Lower lobe of right lung (tissue), 2 donors: Measurements from ENCODE around the gene DNAI7. TPM values are rescaled to one million over a fixed set of nuclear protein-coding genes. Genes with fewer than 3 reads are reported as not detected.
A peak's percentile ranks its signal among the peaks of the same experiment; 100 is the strongest.

ENCODE experiments used
- ATAC-seq, 2 donors: fragments of 200-7000 bp; cut with Tn5 transposase; one replicate each; pipeline ENCODE4 v1.9.1; 2020 to 2022; ENCODE audit warnings: mild to moderate bottlenecking in 2 of 2, moderate library complexity in 2 of 2
- DNase-seq: peaks from one replicate; pipeline ENCODE4 v3.0.0-alpha.2; 2020
- H3K27ac ChIP-seq: fragments of 200-600 bp; one replicate; pipeline ENCODE4 v1.8.0; 2022
- H3K27me3 ChIP-seq: fragments of 200-600 bp; one replicate; pipeline ENCODE4 v1.8.0; 2022; ENCODE audit warnings: low read depth
- H3K36me3 ChIP-seq: fragments of 200-600 bp; one replicate; pipeline ENCODE4 v1.8.0; 2022; ENCODE audit warnings: mild to moderate bottlenecking
- H3K4me1 ChIP-seq: fragments of 200-600 bp; one replicate; pipeline ENCODE4 v1.8.0; 2022
- H3K4me3 ChIP-seq: fragments of 200-600 bp; one replicate; pipeline ENCODE4 v1.8.0; 2022; ENCODE audit warnings: mild to moderate bottlenecking
- H3K9me3 ChIP-seq: fragments of 200-600 bp; one replicate; pipeline ENCODE4 v1.8.0; 2022
- CTCF ChIP-seq: fragments of 200-600 bp; IDR thresholded peaks from one replicate; pipeline ENCODE4 v1.8.0; 2022; ENCODE audit warnings: antibody characterized with exemption, mild to moderate bottlenecking
- intact Hi-C: fragments of 100-400 bp; cut with DNase I; formaldehyde crosslinking; loops from one replicate; pipeline ENCODE4 v1.11.0; 2022
- total RNA-seq: library from RNA; stranded (reverse); fragmentation: NEBNext Ultra II Directional; extraction: Animal tissue kit (Norgen Biotek cat#: 25700); gene quantifications from one replicate; pipeline ENCODE4 v1.2.1, GENCODE V29; 2021
- donor health status: DM: no; HTN: yes; CAD: no; lungs with severe emphysema.

DNAI7 gene
- total RNA-seq, 1 donor from 2014 or later = 6.7 TPM

- Histone ChIP-seq H3K27ac (no peak overlapping the region), H3K4me1 (peaks cover 4% of the 10 kb centered on the region), H3K9me3 (no peaks in the 10 kb centered on the region), H3K36me3 (peaks cover 13% of the 10 kb centered on the region), H3K4me3 (no peak overlapping the region), H3K27me3 (no peaks in the 10 kb centered on the region)
- no peak for TF ChIP-seq CTCF
- ATAC-seq (peak in 1 of 2 donors; percentile 18), DNase-seq (no peak)
- intact Hi-C loops = no loop called here
Observed at GRCh38 chr12:25236190-25236589, 41.2 kb upstream of the DNAI7 start.

DNA sequence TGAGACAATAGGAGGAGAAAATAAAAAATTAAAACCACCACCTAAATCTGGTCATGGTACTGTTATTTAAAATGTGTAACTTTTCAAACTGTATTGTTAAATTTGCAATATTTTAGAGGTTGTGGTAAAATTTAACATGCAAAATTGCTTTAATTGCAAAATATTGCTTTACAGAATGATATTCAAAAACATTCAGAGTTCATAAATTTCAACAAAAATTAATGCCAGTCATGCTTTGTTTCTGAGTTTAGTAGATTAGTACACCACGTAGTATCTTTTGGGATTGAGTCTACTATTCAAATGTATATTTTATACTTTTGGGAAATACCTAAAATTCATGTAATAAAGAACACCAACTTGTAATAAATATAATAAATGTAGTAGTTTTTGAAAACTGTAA, 18.4 kb upstream of the DNAI7 start:
- intact Hi-C loops = no loop called here
- ATAC-seq (no peak), DNase-seq (no peak)
- Histone ChIP-seq H3K4me1 (no peaks in the 10 kb centered on the region), H3K9me3 (no peaks in the 10 kb centered on the region), H3K27me3 (no peaks in the 10 kb centered on the region), H3K36me3 (peaks cover 16% of the 10 kb centered on the region), H3K27ac (no peak overlapping the region), H3K4me3 (no peak overlapping the region)
- no peak for TF ChIP-seq CTCF

- TF ChIP-seq CTCF = no peak
- H3K36me3 ChIP-seq = peaks cover 54% of the 10 kb centered on the region
- no peaks in the 10 kb centered on the region for H3K27me3 ChIP-seq
Observed at GRCh38 chr12:25208554-25208953, 13.6 kb upstream of the DNAI7 start.

DNA sequence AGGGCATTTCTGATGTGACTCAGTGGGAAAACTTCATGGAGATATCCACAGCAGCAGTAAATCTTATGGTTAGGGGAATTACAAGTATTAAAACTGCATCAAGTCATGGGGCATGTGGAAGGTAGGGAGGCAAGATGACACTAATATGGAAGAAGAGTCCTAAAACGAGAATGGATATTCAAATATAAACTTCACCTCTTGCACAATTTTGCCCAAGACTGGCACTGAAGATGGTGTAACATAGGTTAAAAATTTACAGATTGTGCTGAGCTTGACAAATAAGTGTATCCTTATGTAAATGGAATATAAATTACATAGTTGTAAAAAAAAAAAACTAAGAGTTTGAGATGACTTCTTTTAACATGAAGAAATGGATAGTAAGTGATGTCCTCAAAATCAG, 12.9 kb upstream of the DNAI7 start:
- H3K36me3 ChIP-seq = peaks cover 59% of the 10 kb centered on the region
- H3K27ac ChIP-seq = no peak overlapping the region
- ATAC-seq (no peak), DNase-seq (no peak)
- intact Hi-C loops = no loop called here
- no peak overlapping the region for H3K4me3 ChIP-seq
- H3K27me3 ChIP-seq = no peaks in the 10 kb centered on the region
- H3K4me1 ChIP-seq = no peaks in the 10 kb centered on the region
- H3K9me3 ChIP-seq = no peaks in the 10 kb centered on the region
- no peak for TF ChIP-seq CTCF

More at GRCh38 chr12:25208554-25208953, 13.6 kb upstream of the DNAI7 start:
- intact Hi-C loops = no loop called here
- ATAC-seq (no peak), DNase-seq (no peak)
- no peaks in the 10 kb centered on the region for H3K9me3 ChIP-seq
- no peak overlapping the region for H3K4me3 ChIP-seq
- no peaks in the 10 kb centered on the region for H3K4me1 ChIP-seq
- H3K27ac ChIP-seq = no peak overlapping the region

DNA sequence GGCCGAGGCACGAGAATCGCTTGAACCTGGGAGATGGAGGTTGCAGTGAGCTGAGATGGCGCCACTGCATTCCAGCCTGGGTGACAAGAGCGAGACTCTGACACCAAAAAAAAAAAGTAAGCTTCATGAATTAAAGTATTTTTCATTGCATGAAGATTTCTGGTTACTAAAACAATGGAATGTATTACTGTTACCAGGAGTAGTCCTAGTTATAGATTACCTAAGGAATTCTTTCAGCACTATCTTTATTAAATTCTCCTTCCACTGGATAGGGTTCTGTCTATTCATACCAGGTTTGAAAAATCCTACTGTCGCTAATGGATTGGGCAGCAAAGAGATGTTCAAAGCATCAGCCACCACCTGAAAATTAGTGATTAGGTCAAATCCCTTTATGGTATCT, 12.5 kb upstream of the DNAI7 start:
- DNase-seq (no peak), ATAC-seq (no peak)
- Histone ChIP-seq H3K27me3 (no peaks in the 10 kb centered on the region), H3K36me3 (peaks cover 60% of the 10 kb centered on the region), H3K4me1 (no peaks in the 10 kb centered on the region), H3K9me3 (no peaks in the 10 kb centered on the region), H3K27ac (no peak overlapping the region), H3K4me3 (no peak overlapping the region)
- no peak for TF ChIP-seq CTCF
- intact Hi-C loops = no loop called here

GRCh38 chr12:25202137-25202536, 7.2 kb upstream of the DNAI7 start:
- Histone ChIP-seq H3K4me1 (no peaks in the 10 kb centered on the region), H3K36me3 (peaks cover 32% of the 10 kb centered on the region), H3K27ac (no peak overlapping the region), H3K27me3 (no peaks in the 10 kb centered on the region), H3K9me3 (no peaks in the 10 kb centered on the region), H3K4me3 (no peak overlapping the region)
- DNase-seq (no peak), ATAC-seq (peak; percentile 9)
- no peak for TF ChIP-seq CTCF
- intact Hi-C loops = no loop called here
